H9 (cell line): ENCODE data around the gene PRKACA. TPM values are rescaled to one million over a fixed set of nuclear protein-coding genes. Genes with fewer than 3 reads are reported as not detected.

ENCODE experiments used
- DNase-seq: peaks from one replicate; pipeline ENCODE4 v3.0.0-alpha.2; 2017
- H2AFZ ChIP-seq: one replicate; pipeline ENCODE4 v1.6.1; 2013; ENCODE audit warnings: mild to moderate bottlenecking, low read length, control low read depth, moderate library complexity
- H2AK5ac ChIP-seq: 2 replicates; pipeline ENCODE4 v1.6.1; 2013; ENCODE audit warnings: low read length, control low read depth, mixed read lengths; ENCODE audit not compliant: insufficient read length
- H2BK120ac ChIP-seq: one replicate; pipeline ENCODE4 v1.6.1; 2013; ENCODE audit warnings: low read depth, mild to moderate bottlenecking, low read length, control low read depth, inconsistent platforms; ENCODE audit not compliant: poor library complexity, severe bottlenecking
- H2BK12ac ChIP-seq: 2 replicates; pipeline ENCODE4 v1.6.1; 2013; ENCODE audit warnings: low read length, control low read depth, mixed read lengths, low read depth; ENCODE audit not compliant: insufficient read length
- H2BK15ac ChIP-seq: 2 replicates; pipeline ENCODE4 v1.6.1; 2013; ENCODE audit warnings: low read depth, low read length, control low read depth
- H2BK20ac ChIP-seq: one replicate; pipeline ENCODE4 v1.6.1; 2013; ENCODE audit warnings: low read depth, mild to moderate bottlenecking, low read length, control low read depth, inconsistent platforms; ENCODE audit not compliant: poor library complexity, severe bottlenecking
- H2BK5ac ChIP-seq: 2 replicates; pipeline ENCODE4 v1.6.1; 2013; ENCODE audit warnings: low read length, control low read depth, mixed read lengths; ENCODE audit not compliant: insufficient read length
- H3K14ac ChIP-seq: 2 replicates; pipeline ENCODE4 v1.6.1; 2013; ENCODE audit warnings: low read length, control low read depth; ENCODE audit not compliant: insufficient read depth
- H3K18ac ChIP-seq: 2 replicates; pipeline ENCODE4 v1.6.1; 2013; ENCODE audit warnings: low read depth, mild to moderate bottlenecking, mixed read lengths, low read length, control low read depth; ENCODE audit not compliant: insufficient read length
- H3K23ac ChIP-seq: 2 replicates; pipeline ENCODE4 v1.6.1; 2013; ENCODE audit warnings: low read length, control low read depth, mixed read lengths, low read depth; ENCODE audit not compliant: insufficient read length
- H3K23me2 ChIP-seq: 2 replicates; pipeline ENCODE4 v1.6.1; 2013; ENCODE audit warnings: low read depth, mild to moderate bottlenecking, mixed read lengths, low read length, control low read depth; ENCODE audit not compliant: insufficient read length, poor library complexity, severe bottlenecking
- H3K27ac ChIP-seq: 2 replicates; pipeline ENCODE4 v1.5.1; 2013; ENCODE audit warnings: low read length, control low read depth, mixed read lengths, low read depth; ENCODE audit not compliant: insufficient read length
- H3K27me3 ChIP-seq: 2 replicates; pipeline ENCODE4 v1.6.1; 2013; ENCODE audit warnings: low read length, control low read depth, inconsistent platforms; ENCODE audit not compliant: insufficient read depth
- H3K4ac ChIP-seq: 2 replicates; pipeline ENCODE4 v1.6.1; 2013; ENCODE audit warnings: low read depth, mild to moderate bottlenecking, control low read depth, inconsistent platforms, low read length, moderate library complexity
- H3K4me1 ChIP-seq: 2 replicates; pipeline ENCODE4 v1.6.1; 2013; ENCODE audit warnings: low read length, control low read depth, inconsistent platforms; ENCODE audit not compliant: insufficient read depth
- H3K4me2 ChIP-seq: 2 replicates; pipeline ENCODE4 v1.6.1; 2013; ENCODE audit warnings: low read length, control low read depth, mixed read lengths; ENCODE audit not compliant: insufficient read length, insufficient read depth
- H3K56ac ChIP-seq: 2 replicates; pipeline ENCODE4 v1.6.1; 2013; ENCODE audit warnings: low read depth, mild to moderate bottlenecking, mixed read lengths, low read length, control low read depth; ENCODE audit not compliant: insufficient read length
- H3K79me1 ChIP-seq: 2 replicates; pipeline ENCODE4 v1.6.1; 2013; ENCODE audit warnings: low read depth, mild to moderate bottlenecking, moderate library complexity, low read length, control low read depth, inconsistent platforms; ENCODE audit not compliant: insufficient read depth, poor library complexity, severe bottlenecking
- H3K79me2 ChIP-seq: 2 replicates; pipeline ENCODE4 v1.6.1; 2013; ENCODE audit warnings: low read length, control low read depth, inconsistent platforms; ENCODE audit not compliant: insufficient read depth
- H3K9ac ChIP-seq: 2 replicates; pipeline ENCODE4 v1.6.1; 2013; ENCODE audit warnings: low read length, control low read depth, mixed read lengths; ENCODE audit not compliant: insufficient read length; ENCODE audit errors: extremely low read depth
- H3K9me3 ChIP-seq: one replicate; pipeline ENCODE4 v1.6.1; 2013; ENCODE audit warnings: low read depth, low read length, inconsistent platforms; ENCODE audit not compliant: control insufficient read depth
- H3T11ph ChIP-seq: one replicate; pipeline ENCODE4 v1.6.1; 2013; ENCODE audit warnings: mild to moderate bottlenecking, low read length, control low read depth, inconsistent platforms
- H4K20me1 ChIP-seq: one replicate; pipeline ENCODE4 v1.6.1; 2013; ENCODE audit not compliant: control insufficient read depth, insufficient read length, insufficient read depth
- H4K5ac ChIP-seq: 2 replicates; pipeline ENCODE4 v1.6.1; 2013; ENCODE audit warnings: low read depth, mild to moderate bottlenecking, mixed read lengths, low read length, control low read depth; ENCODE audit not compliant: insufficient read length
- H4K8ac ChIP-seq: replicated peaks from 2 replicates; pipeline ENCODE4 v1.6.1; 2013; ENCODE audit warnings: low read length, control low read depth, mixed read lengths, low read depth; ENCODE audit not compliant: insufficient read length
- H4K91ac ChIP-seq: 2 replicates; pipeline ENCODE4 v1.6.1; 2013; ENCODE audit warnings: low read depth, mild to moderate bottlenecking, moderate library complexity, mixed read lengths, low read length, control low read depth; ENCODE audit not compliant: insufficient read length
- H3K27ac Mint-ChIP-seq, 3 experiments: 2 replicates in 2 of 3; 3 replicates in 1 of 3; pipeline ENCODE4 v1.8.0; 2020 to 2021; ENCODE audit warnings: mixed read lengths in 3 of 3, mild to moderate bottlenecking in 1 of 3, moderate library complexity in 1 of 3
- H3K27me3 Mint-ChIP-seq: 2 replicates; pipeline ENCODE4 v1.8.0; 2021; ENCODE audit warnings: low read depth, mild to moderate bottlenecking, moderate library complexity, mixed read lengths
- H3K36me3 Mint-ChIP-seq, 3 experiments: 2 replicates in 2 of 3; 3 replicates in 1 of 3; pipeline ENCODE4 v1.8.0; 2020 to 2021; ENCODE audit warnings: low read depth in 3 of 3, mixed read lengths in 3 of 3; ENCODE audit not compliant: insufficient read depth in 1 of 3
- H3K4me1 Mint-ChIP-seq, 2 experiments: 2 replicates each; pipeline ENCODE4 v1.8.0; 2020; ENCODE audit warnings: mixed read lengths in 2 of 2
- H3K4me3 Mint-ChIP-seq, 2 experiments: 2 replicates in 1 of 2; 3 replicates in 1 of 2; pipeline ENCODE4 v1.8.0; 2020 to 2021; ENCODE audit warnings: mild to moderate bottlenecking in 2 of 2, mixed read lengths in 2 of 2, moderate library complexity in 1 of 2
- H3K9me3 Mint-ChIP-seq, 2 experiments: 2 replicates in 1 of 2; 3 replicates in 1 of 2; pipeline ENCODE4 v1.8.0; 2020; ENCODE audit warnings: mild to moderate bottlenecking in 2 of 2, mixed read lengths in 2 of 2, moderate library complexity in 1 of 2
- WGBS: extraction: QIAGEN DNeasy Blood & Tissue Kit; methylation state at CpG from one replicate; pipeline ENCODE4 v1.1.7; 2013; ENCODE audit warnings: missing lambda C conversion rate, low lambda C conversion rate, mixed read lengths; ENCODE audit not compliant: insufficient read length; ENCODE audit errors: extremely low coverage; 5-methylcytosine and 5-hydroxymethylcytosine counted together
- total RNA-seq: library from RNA; stranded (reverse); gene quantifications from 2 replicates; pipeline ENCODE4 v1.2.1, GENCODE V29; 2021
- TF ChIP-seq, protein P1 (sequence below): fragments of 200-600 bp; sonication (generic); conservative IDR thresholded peaks from 3 replicates; pipeline ENCODE4 v1.8.0; 2021; ENCODE audit warnings: antibody characterized with exemption, mild to moderate bottlenecking

The PRKACA gene
- total RNA-seq, 1 experiment from 2014 or later = 51.8 TPM

DNA sequence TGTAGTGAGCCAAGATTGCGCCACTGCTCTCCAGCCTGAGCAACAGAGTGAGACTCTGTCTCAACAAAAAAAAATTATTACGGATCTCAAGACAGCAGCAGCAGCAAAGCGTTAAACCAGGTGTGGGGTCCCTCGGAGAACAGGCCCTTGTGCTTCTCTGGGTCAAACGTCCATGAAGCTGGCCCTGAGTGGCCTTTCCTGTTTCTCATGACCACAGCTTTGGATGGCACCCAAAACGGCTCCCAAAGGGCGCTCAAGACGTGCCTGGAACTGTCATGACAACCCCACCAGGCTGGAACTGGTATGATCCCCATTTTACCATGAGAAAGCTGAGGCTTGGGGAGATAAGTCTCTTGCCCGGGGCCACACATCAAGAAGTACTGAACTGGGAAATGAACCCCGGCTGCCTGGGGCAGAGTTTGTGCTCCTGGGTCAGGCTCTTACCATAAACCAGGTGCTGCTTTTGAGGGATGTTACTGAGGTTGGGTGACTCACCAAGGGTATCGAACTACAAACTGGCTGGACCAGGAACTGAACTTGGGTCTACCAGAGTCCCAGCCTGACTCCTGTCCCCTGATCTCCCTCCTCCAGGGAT, 15.4 kb downstream of the PRKACA start:
- H3K4ac ChIP-seq = no peak overlapping the region
- no peaks in the 10 kb centered on the region for H3K4me1 ChIP-seq
- no peak overlapping the region for H3T11ph ChIP-seq
- H3K23ac ChIP-seq = no peak overlapping the region
- no peak overlapping the region for H4K8ac ChIP-seq
- no peak overlapping the region for H3K27ac ChIP-seq
- H3K4me2 ChIP-seq = no peak overlapping the region
- no peak overlapping the region for H2BK15ac ChIP-seq
- H4K91ac ChIP-seq = no peak overlapping the region
- no peaks in the 10 kb centered on the region for H3K27me3 Mint-ChIP-seq
- no peak overlapping the region; a peak in 1 of 7 replicates for H3K27ac Mint-ChIP-seq
- no peak overlapping the region for H3K9ac ChIP-seq
- H3K79me2 ChIP-seq = no peaks in the 10 kb centered on the region
- WGBS = no CpG with 5 or more reads among the region's 11 CpGs
- no peak overlapping the region for H2BK20ac ChIP-seq
- no peaks in the 10 kb centered on the region for H3K23me2 ChIP-seq
- H2BK120ac ChIP-seq = no peak overlapping the region
- no peak overlapping the region for H2AFZ ChIP-seq
- no peak overlapping the region for H3K56ac ChIP-seq
- H4K20me1 ChIP-seq = no peaks in the 10 kb centered on the region
- no peaks in the 10 kb centered on the region for H3K9me3 Mint-ChIP-seq
- H3K14ac ChIP-seq = no peak overlapping the region
- no peak overlapping the region for H2AK5ac ChIP-seq
- H3K79me1 ChIP-seq = no peaks in the 10 kb centered on the region
- H3K4me1 Mint-ChIP-seq = no peaks in the 10 kb centered on the region
- no peaks in the 10 kb centered on the region for H3K9me3 ChIP-seq
- H4K5ac ChIP-seq = no peak overlapping the region
- H3K18ac ChIP-seq = no peak overlapping the region
- H3K4me3 Mint-ChIP-seq = no peak overlapping the region
- H2BK5ac ChIP-seq = no peak overlapping the region
- no peaks in the 10 kb centered on the region for H3K27me3 ChIP-seq
- peaks cover 2 to 32% (median 9%) of the 10 kb centered on the region in 3 experiments; a peak in 5 of 7 replicates for H3K36me3 Mint-ChIP-seq
- DNase-seq = no peak
- no peak overlapping the region for H2BK12ac ChIP-seq
- TF ChIP-seq, protein P1, sequence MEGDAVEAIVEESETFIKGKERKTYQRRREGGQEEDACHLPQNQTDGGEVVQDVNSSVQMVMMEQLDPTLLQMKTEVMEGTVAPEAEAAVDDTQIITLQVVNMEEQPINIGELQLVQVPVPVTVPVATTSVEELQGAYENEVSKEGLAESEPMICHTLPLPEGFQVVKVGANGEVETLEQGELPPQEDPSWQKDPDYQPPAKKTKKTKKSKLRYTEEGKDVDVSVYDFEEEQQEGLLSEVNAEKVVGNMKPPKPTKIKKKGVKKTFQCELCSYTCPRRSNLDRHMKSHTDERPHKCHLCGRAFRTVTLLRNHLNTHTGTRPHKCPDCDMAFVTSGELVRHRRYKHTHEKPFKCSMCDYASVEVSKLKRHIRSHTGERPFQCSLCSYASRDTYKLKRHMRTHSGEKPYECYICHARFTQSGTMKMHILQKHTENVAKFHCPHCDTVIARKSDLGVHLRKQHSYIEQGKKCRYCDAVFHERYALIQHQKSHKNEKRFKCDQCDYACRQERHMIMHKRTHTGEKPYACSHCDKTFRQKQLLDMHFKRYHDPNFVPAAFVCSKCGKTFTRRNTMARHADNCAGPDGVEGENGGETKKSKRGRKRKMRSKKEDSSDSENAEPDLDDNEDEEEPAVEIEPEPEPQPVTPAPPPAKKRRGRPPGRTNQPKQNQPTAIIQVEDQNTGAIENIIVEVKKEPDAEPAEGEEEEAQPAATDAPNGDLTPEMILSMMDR = no peak
